ACHN (cell line): ENCODE measurements around the gene LIMK2.

Experiments used
- DNase-seq: peaks from one replicate; pipeline ENCODE4 v3.0.0-alpha.2; 2015
- in situ Hi-C: cut with HindIII; loops from 2 replicates; pipeline ENCODE4 v1.10.0; 2017; ENCODE audit warnings: low sequenced_read_pairs, low pct_ligation_motif_present, low pct_unique_long_range_greater_than_20kb

The LIMK2 gene

GRCh38 chr22:31260474-31260856 is 48.4 kb downstream of the LIMK2 start:
- in situ Hi-C loops: no loop called here
- DNase-seq: no peak

- no peak for DNase-seq
- in situ Hi-C loops: no loop called here
Observed at GRCh38 chr22:31262312-31263133, 50.4 kb downstream of the LIMK2 start.

GRCh38 chr22:31263896-31264640 is 52.0 kb downstream of the LIMK2 start:
- no peak for DNase-seq
- in situ Hi-C loops: no loop called here

GRCh38 chr22:31268281-31268680 is 56.2 kb downstream of the LIMK2 start:
- in situ Hi-C loops: no loop called here
- DNase-seq: no peak

GRCh38 chr22:31269892-31270579 is 57.9 kb downstream of the LIMK2 start:
- no peak for DNase-seq
- in situ Hi-C loops: no loop called here

- in situ Hi-C loops: no loop called here
- DNase-seq: no peak
Observed at GRCh38 chr22:31271026-31271425, 58.9 kb downstream of the LIMK2 start.

- in situ Hi-C loops: no loop called here
- DNase-seq: peak; percentile 90
Observed at GRCh38 chr22:31271485-31271884, 59.4 kb downstream of the LIMK2 start.

- in situ Hi-C loops: no loop called here
- peak; percentile 71 for DNase-seq
Observed at GRCh38 chr22:31272522-31273446, 60.7 kb downstream of the LIMK2 start.

GRCh38 chr22:31274017-31274416 is 61.9 kb downstream of the LIMK2 start:
- in situ Hi-C loops: no loop called here
- no peak for DNase-seq

GRCh38 chr22:31275018-31275417 is 62.9 kb downstream of the LIMK2 start:
- no peak for DNase-seq
- in situ Hi-C loops: no loop called here

GRCh38 chr22:31275576-31275975 is 63.5 kb downstream of the LIMK2 start:
- in situ Hi-C loops: no loop called here
- no peak for DNase-seq

GRCh38 chr22:31276426-31277167 is 64.5 kb downstream of the LIMK2 start:
- no peak for DNase-seq
- in situ Hi-C loops: no loop called here

GRCh38 chr22:31277741-31278140 is 65.6 kb downstream of the LIMK2 start:
- in situ Hi-C loops: no loop called here

GRCh38 chr22:31278151-31278621 is 66.1 kb downstream of the LIMK2 start:
- in situ Hi-C loops: no loop called here

More at GRCh38 chr22:31277741-31278140, 65.6 kb downstream of the LIMK2 start:
- no peak for DNase-seq

GRCh38 chr22:31278626-31279326 is 66.7 kb downstream of the LIMK2 start:
- in situ Hi-C loops: no loop called here

More at GRCh38 chr22:31278151-31278621, 66.1 kb downstream of the LIMK2 start:
- no peak for DNase-seq

GRCh38 chr22:31279327-31279669 is 67.2 kb downstream of the LIMK2 start:
- no peak for DNase-seq
- in situ Hi-C loops: no loop called here

More at GRCh38 chr22:31278626-31279326, 66.7 kb downstream of the LIMK2 start:
- DNase-seq: no peak
